ENCODE data around the gene NUCKS1. TPM values are rescaled to one million over a fixed set of nuclear protein-coding genes. Genes with fewer than 3 reads are reported as not detected.

Gene NUCKS1
- total RNA-seq, result 100 to 1,000 TPM; 130 to 180 (median 138) TPM

GRCh38 chr1:205750138-205751035, at the start of gene NUCKS1:
TSS of gene NUCKS1 (minus strand) at chr1:205750182. CDS start at chr1:205749973, 209 bp downstream.
- H3K27me3 ChIP-seq, result no peaks in the 10 kb centered on the region
- peak within 1 kb of the TSS; percentile 92 to 93 for H3K4me3 ChIP-seq
- TF ChIP-seq EP300 (IDR thresholded peaks at IDR 0.05) (no peak), POLR2AphosphoS5 (IDR thresholded peaks at IDR 0.05) (peak; percentile 79), CTCF (IDR thresholded peaks at IDR 0.05) (peak in 3 of 4 experiments; percentile 26 to 70 (median 39)), POLR2A (IDR thresholded peaks at IDR 0.05) (no peak)
- peak within 1 kb of the TSS; percentile 96 to 100 (median 98) for H3K27ac ChIP-seq
- WGBS, 2 donors (ENCODE audit: low coverage in 1 of 2), result 0 to 1% methylated on average over 13 to 16 of the region's 27 CpGs
- H3K9me3 ChIP-seq, result no peaks in the 10 kb centered on the region
- no peaks in the 10 kb centered on the region for H3K36me3 ChIP-seq
- ATAC-seq, result peak; percentile 93
- H3K4me1 ChIP-seq, result peaks cover 3 to 37% (median 16%) of the 10 kb centered on the region in 3 donors

GRCh38 chr1:205798577-205798976, 48.6 kb upstream of the NUCKS1 start:
- Histone ChIP-seq H3K27me3 (no peaks in the 10 kb centered on the region), H3K36me3 (peaks cover 0 to 74% of the 10 kb centered on the region in 2 donors), H3K9me3 (no peaks in the 10 kb centered on the region), H3K4me1 (peaks cover 0 to 21% (median 0%) of the 10 kb centered on the region in 3 donors), H3K27ac (no peak overlapping the region), H3K4me3 (no peak overlapping the region)
- TF ChIP-seq POLR2AphosphoS5 (IDR thresholded peaks at IDR 0.05) (no peak), POLR2A (IDR thresholded peaks at IDR 0.05) (no peak), CTCF (IDR thresholded peaks at IDR 0.05) (no peak), EP300 (IDR thresholded peaks at IDR 0.05) (no peak)
- ATAC-seq, result no peak
- 56 to 80% methylated on average over 2 of the region's 5 CpGs for WGBS, 2 donors (ENCODE audit: low coverage in 1 of 2)

GRCh38 chr1:205797168-205797567, 47.2 kb upstream of the NUCKS1 start:
- TF ChIP-seq POLR2A (IDR thresholded peaks at IDR 0.05) (no peak), POLR2AphosphoS5 (IDR thresholded peaks at IDR 0.05) (no peak)
- no peak overlapping the region for H3K4me3 ChIP-seq
- H3K36me3 ChIP-seq, result peaks cover 0 to 88% of the 10 kb centered on the region in 2 donors
- no peak for ATAC-seq
- peaks cover 0 to 19% (median 0%) of the 10 kb centered on the region in 3 donors for H3K4me1 ChIP-seq
- no peak overlapping the region for H3K27ac ChIP-seq
- WGBS, 2 donors (ENCODE audit: low coverage in 1 of 2), result no CpG with 5 or more reads among the region's 2 CpGs
- no peaks in the 10 kb centered on the region for H3K27me3 ChIP-seq
- no peaks in the 10 kb centered on the region for H3K9me3 ChIP-seq

- WGBS, 2 donors (ENCODE audit: low coverage in 1 of 2), result 58 to 72% methylated on average over 5 of the region's 5 CpGs
- Histone ChIP-seq H3K4me3 (no peak overlapping the region), H3K27ac (no peak overlapping the region), H3K9me3 (no peaks in the 10 kb centered on the region), H3K4me1 (peaks cover 0 to 4% (median 0%) of the 10 kb centered on the region in 3 donors), H3K27me3 (no peaks in the 10 kb centered on the region), H3K36me3 (peaks cover 0 to 100% of the 10 kb centered on the region in 2 donors)
- ATAC-seq, result no peak
- TF ChIP-seq EP300 (IDR thresholded peaks at IDR 0.05), result no peak
- no peak for TF ChIP-seq POLR2A (IDR thresholded peaks at IDR 0.05)
- TF ChIP-seq CTCF (IDR thresholded peaks at IDR 0.05), result no peak
- no peak for TF ChIP-seq POLR2AphosphoS5 (IDR thresholded peaks at IDR 0.05)
Observed at GRCh38 chr1:205794011-205794730, 44.2 kb upstream of the NUCKS1 start.

- TF ChIP-seq POLR2AphosphoS5 (IDR thresholded peaks at IDR 0.05) (no peak), POLR2A (IDR thresholded peaks at IDR 0.05) (no peak), CTCF (IDR thresholded peaks at IDR 0.05) (no peak), EP300 (IDR thresholded peaks at IDR 0.05) (no peak)
- WGBS, 2 donors (ENCODE audit: low coverage in 1 of 2), result 42 to 57% methylated on average over 1 to 4 of the region's 6 CpGs
- Histone ChIP-seq H3K27ac (no peak overlapping the region), H3K36me3 (peaks cover 0 to 90% of the 10 kb centered on the region in 2 donors), H3K4me3 (no peak overlapping the region), H3K9me3 (no peaks in the 10 kb centered on the region), H3K27me3 (no peaks in the 10 kb centered on the region), H3K4me1 (peaks cover 0 to 4% (median 0%) of the 10 kb centered on the region in 3 donors)
- ATAC-seq, result no peak
Observed at GRCh38 chr1:205792961-205793673, 43.1 kb upstream of the NUCKS1 start.
